Measurements from ENCODE around the gene CEP170.
"Not testable (repeated sequence)": the region's sequence is repeated elsewhere in the genome, so short reads cannot be mapped to it uniquely, and the experiment has no call there.

CEP170 gene

GRCh38 chr1:243179720-243180119, 75.4 kb downstream of the CEP170 start:
- FAIRE-seq: no peak
- DNase-seq (ENCODE audit: insufficient read length): no peak
- TF ChIP-seq POLR2AphosphoS5 (IDR thresholded peaks at IDR 0.05; ENCODE audit: low read depth, low read length) (no peak), POLR2A (IDR thresholded peaks at IDR 0.05; ENCODE audit: low read depth, low read length) (no peak), TAF1 (IDR thresholded peaks at IDR 0.05; ENCODE audit: borderline replicate concordance, low read depth, low read length) (no peak)

DNA sequence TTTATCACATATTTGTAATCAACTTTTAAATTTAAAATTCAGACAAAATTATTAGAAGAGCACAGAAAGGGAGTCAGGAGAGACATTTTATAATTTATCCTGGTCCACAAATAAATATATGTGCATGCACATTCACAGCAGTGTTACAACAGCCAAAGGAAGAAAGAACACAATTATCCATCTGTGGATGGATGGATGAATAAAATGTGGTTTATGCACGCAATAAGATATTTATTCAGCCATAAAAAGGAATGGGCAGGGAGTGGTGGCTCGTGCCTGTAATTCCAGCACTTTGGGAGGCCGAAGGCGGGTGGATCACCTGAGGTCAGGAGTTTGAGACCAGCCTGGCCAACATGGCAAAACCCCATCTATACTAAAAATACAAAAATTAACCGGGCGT, 77.3 kb downstream of the CEP170 start:
- not testable (repeated sequence) for DNase-seq (ENCODE audit: insufficient read length); FAIRE-seq

- DNase-seq (ENCODE audit: insufficient read length); FAIRE-seq: not testable (repeated sequence)
These were observed 81.2 kb downstream of the CEP170 start for GRCh38 chr1:243173758-243174369.

- FAIRE-seq; DNase-seq (ENCODE audit: insufficient read length): not testable (repeated sequence)
These were observed 90.2 kb downstream of the CEP170 start for GRCh38 chr1:243164911-243165310.

DNA sequence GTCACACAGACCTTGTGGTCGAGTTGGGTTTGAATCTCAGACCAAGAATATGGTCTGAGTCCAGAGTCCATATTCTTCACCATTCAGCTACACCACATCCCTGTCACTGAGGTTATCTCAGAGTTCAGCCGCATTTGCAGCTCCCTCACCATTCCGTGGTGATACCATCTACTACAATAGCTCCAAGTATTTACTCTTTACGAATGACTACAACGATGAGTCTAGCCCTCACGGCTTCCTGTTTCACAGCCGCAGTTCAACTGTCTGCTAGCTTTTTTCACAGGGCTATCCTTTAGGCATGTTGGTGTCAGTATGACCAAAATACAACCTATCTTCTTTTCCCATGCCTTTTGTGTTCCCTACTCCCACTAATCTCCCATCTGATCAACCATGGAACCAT, 104.2 kb downstream of the CEP170 start:
- DNase-seq (ENCODE audit: insufficient read length); FAIRE-seq: not testable (repeated sequence)

GRCh38 chr1:243149120-243149519, 106.0 kb downstream of the CEP170 start:
- DNase-seq (ENCODE audit: insufficient read length): not testable (repeated sequence)
- peak; percentile 50 for FAIRE-seq

DNA sequence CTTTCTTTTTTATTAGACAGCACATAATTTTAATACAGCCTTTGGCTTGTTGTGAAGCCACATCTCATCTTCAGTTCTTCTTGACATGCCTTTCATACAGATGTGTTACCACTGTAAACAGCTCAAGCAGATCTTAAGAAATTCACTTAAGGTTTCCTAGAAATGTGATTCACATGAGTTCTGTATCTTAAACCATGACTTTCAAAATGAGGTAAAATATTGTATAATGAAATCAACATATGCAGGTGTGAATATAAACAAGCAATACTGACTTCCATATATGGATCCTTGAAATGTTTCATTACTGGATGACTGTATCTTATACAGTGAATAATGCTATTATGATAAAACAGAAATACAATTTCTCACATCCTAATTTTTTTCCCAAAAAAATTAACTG, 107.7 kb downstream of the CEP170 start:
- FAIRE-seq; DNase-seq (ENCODE audit: insufficient read length): not testable (repeated sequence)

- not testable (repeated sequence) for DNase-seq (ENCODE audit: insufficient read length); FAIRE-seq
These were observed 114.6 kb downstream of the CEP170 start for GRCh38 chr1:243140498-243140897.

- peak; percentile 24 for FAIRE-seq
- not testable (repeated sequence) for DNase-seq (ENCODE audit: insufficient read length)
These were observed 132.1 kb downstream of the CEP170 start for GRCh38 chr1:243122876-243123409.

DNA sequence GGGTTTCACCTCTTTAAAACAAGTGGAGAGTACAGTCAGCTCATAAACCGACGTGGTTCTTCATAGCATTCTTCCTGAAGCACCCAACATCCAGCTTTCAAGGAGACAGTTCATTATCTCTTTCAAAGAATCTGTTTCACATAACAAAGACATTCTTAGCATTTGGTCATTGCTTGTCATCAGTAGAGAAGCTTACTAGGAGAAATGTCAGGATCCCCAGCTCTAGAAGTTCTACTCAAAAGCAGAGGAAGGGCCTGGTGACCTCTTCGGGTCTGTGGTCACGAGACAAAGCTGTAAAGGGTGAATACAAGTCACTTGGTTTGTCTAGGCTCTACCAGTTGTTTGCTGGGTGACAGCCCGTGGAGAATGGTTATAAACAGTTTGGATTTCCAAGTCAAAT, 133.1 kb downstream of the CEP170 start:
- not testable (repeated sequence) for FAIRE-seq; DNase-seq (ENCODE audit: insufficient read length)

DNA sequence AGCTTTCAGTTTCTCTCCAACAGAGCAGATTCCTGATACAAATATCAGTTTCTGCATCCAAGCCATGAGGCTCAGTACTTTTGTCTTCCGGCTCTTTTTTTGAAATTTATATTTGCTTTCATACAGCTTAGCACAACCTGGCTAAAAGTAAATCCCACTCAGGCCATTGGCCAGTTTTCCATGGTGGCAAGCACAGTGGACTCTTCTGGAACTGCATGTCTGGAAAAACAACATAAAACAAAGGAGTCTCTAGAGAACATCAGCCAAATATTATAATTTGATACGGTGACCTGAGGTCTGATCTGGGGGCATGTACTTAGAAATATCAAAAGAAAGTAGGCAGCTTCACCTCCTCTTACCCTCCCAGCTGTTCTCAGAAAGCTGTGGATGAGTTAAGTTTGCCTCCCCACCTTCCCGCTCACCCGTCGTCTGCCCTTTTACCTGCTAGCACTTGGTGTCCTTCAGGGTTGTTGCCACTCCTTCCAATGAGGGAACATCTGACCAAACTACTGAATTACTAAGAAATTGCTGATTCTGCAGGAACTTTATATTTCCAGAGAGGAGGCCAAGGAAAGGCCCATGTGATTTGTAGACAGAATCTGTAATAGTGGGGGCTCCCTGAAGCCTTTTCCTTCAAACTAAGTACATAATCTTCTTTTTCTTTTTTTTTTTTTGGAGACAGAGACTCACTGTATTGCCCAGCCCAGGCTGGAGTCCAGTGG, 136.3 kb downstream of the CEP170 start:
- not testable (repeated sequence) for DNase-seq (ENCODE audit: insufficient read length); FAIRE-seq

- not testable (repeated sequence) for FAIRE-seq; DNase-seq (ENCODE audit: insufficient read length)
These were observed 138.9 kb downstream of the CEP170 start for GRCh38 chr1:243116187-243116586.

DNA sequence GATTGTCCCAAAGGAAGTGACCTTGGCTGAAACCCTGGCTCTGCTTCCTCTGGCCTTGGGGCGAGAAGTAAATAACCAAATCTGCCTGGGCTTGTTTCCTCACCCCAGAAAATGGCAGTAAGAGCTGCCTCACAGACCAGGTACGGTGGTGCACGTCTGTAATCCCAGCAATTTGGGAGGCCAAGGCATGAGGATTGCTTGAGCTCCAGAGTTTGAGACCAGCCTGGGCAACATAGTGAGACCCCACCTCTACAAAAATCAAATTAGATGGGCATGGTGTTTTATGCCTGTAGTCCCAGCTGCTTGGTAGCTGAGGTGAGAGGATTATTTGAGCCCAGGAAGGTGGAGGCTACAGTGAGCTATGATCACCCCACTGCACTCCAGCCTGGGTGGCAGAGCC, 140.3 kb downstream of the CEP170 start:
- not testable (repeated sequence) for DNase-seq (ENCODE audit: insufficient read length); FAIRE-seq

- DNase-seq (ENCODE audit: insufficient read length): not testable (repeated sequence)
- peak; percentile 61 for FAIRE-seq
These were observed 140.9 kb downstream of the CEP170 start for GRCh38 chr1:243114059-243114713.

GRCh38 chr1:243107171-243107570, 147.9 kb downstream of the CEP170 start:
- not testable (repeated sequence) for DNase-seq (ENCODE audit: insufficient read length); FAIRE-seq

GRCh38 chr1:243105652-243106332, 149.3 kb downstream of the CEP170 start:
- not testable (repeated sequence) for FAIRE-seq; DNase-seq (ENCODE audit: insufficient read length)

DNA sequence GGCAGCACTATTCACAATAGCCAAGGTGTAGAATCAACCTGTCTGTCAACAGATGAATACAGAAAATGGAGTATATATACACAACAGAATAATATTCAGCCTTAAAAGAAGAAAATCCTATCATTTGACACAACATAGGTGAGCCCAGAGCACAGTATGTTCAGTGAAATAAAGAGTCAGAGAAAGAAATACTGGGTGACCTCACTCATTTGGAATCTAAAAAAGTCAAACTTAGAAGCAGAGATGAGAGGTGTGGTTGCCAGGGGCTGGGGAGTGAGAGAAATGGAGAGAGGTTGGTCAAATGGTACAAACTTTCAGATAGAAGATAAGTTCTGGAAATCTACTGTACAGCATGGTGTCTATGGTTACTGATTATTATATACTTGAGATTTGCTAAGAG, 150.0 kb downstream of the CEP170 start:
- FAIRE-seq; DNase-seq (ENCODE audit: insufficient read length): not testable (repeated sequence)

DNA sequence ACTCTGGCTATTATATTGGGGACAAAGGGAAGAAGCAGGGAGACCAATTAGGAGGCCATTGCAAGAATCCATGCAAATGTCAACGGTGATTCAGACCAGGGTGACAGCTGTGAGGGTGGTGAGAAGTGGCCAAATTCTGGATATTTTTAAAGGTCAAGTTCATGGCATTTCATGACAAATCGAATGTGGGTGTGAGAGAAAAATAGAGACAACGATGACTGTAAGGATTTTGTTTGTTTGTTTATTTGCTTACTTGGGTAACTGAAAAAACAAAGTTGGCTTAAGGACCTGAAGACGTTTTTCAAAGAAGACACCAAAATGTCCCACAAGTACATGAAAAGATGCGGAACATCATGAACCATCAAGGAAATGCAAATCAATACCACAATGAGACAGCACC, 150.6 kb downstream of the CEP170 start:
- FAIRE-seq: peak; percentile 70

More for the DNA sequence above, 150.6 kb downstream of the CEP170 start:
- DNase-seq (ENCODE audit: insufficient read length): not testable (repeated sequence)
